Measurements from ENCODE around the gene PTPN9. TPM values are rescaled to one million over a fixed set of nuclear protein-coding genes. Genes with fewer than 3 reads are reported as not detected.

Gene PTPN9
- total and polyA plus RNA-seq, 2 of the 13 experiments (the other 11 are each of a cell fraction or from before 2014, with no cell fraction given): 16.6 to 19.9 TPM

GRCh38 chr15:75625542-75626347, 46.6 kb upstream of the PTPN9 start, which contains the start of gene SNUPN (continued):
- TF ChIP-seq ZNF362 (CRISPR knock-in tag; IDR thresholded peaks at IDR 0.05; ENCODE audit: borderline replicate concordance): no peak
- peak; percentile 42 for TF ChIP-seq MED8 (CRISPR knock-in tag; IDR thresholded peaks at IDR 0.05; ENCODE audit: insufficient replicate concordance)
- no peak for TF ChIP-seq ATF5 (CRISPR knock-in tag; IDR thresholded peaks at IDR 0.05; ENCODE audit: low read depth)
- no peak for TF ChIP-seq ZSCAN31 (CRISPR knock-in tag; IDR thresholded peaks at IDR 0.05; ENCODE audit: low read depth)
- peak; percentile 26; the same call in 1 of the 2 replicates for TF ChIP-seq NCOR1 (IDR thresholded peaks at IDR 0.05; ENCODE audit: borderline replicate concordance, low read length)
- no peak; the same call in 1 of the 2 replicates for TF ChIP-seq FOSL1 (CRISPR knock-in tag; IDR thresholded peaks at IDR 0.05; ENCODE audit: borderline replicate concordance)
- no peak for TF ChIP-seq ZNF296 (CRISPR knock-in tag; conservative IDR thresholded peaks at IDR 0.05)
- no peak for TF ChIP-seq ZNF414 (CRISPR knock-in tag; IDR thresholded peaks at IDR 0.05)
- TF ChIP-seq MAFF (IDR thresholded peaks at IDR 0.05; ENCODE audit: low read depth, low read length): no peak
- TF ChIP-seq XBP1 (CRISPR knock-in tag; IDR thresholded peaks at IDR 0.05): no peak
- peak; percentile 87; the same call in 1 of the 2 replicates for TF ChIP-seq SPEN (CRISPR knock-in tag; IDR thresholded peaks at IDR 0.05; ENCODE audit: low read depth)
- peak; percentile 65; the same call in 1 of the 2 replicates for TF ChIP-seq SNAI1 (CRISPR knock-in tag; IDR thresholded peaks at IDR 0.05; ENCODE audit: borderline replicate concordance)
- no peak for TF ChIP-seq NFRKB (IDR thresholded peaks at IDR 0.05)
- TF ChIP-seq DMAP1 (CRISPR knock-in tag; IDR thresholded peaks at IDR 0.05): peak; percentile 59; the same call in 1 of the 2 replicates
- TF ChIP-seq ZNF235 (CRISPR knock-in tag; IDR thresholded peaks at IDR 0.05; ENCODE audit: borderline replicate concordance): peak; percentile 64; the same call in 1 of the 2 replicates
- peak; percentile 57; the same call in 1 of the 2 replicates for TF ChIP-seq FOSL2 (CRISPR knock-in tag; IDR thresholded peaks at IDR 0.05)
- TF ChIP-seq TERF1 (CRISPR knock-in tag; IDR thresholded peaks at IDR 0.05): no peak
- peak; percentile 76 for TF ChIP-seq MIER3 (CRISPR knock-in tag; IDR thresholded peaks at IDR 0.05; ENCODE audit: borderline replicate concordance)
- TF ChIP-seq ZFP82 (CRISPR knock-in tag; IDR thresholded peaks at IDR 0.05; ENCODE audit: borderline replicate concordance): 0 out of 2 replicates have a peak, but pooled peaks have one; percentile 79
- TF ChIP-seq ZNF577 (CRISPR knock-in tag; IDR thresholded peaks at IDR 0.05; ENCODE audit: borderline replicate concordance, low read depth): no peak
- no peak for TF ChIP-seq ZNF513 (CRISPR knock-in tag; conservative IDR thresholded peaks at IDR 0.05)
- TF ChIP-seq ISL2 (CRISPR knock-in tag; IDR thresholded peaks at IDR 0.05): peak; percentile 66
- 0 out of 2 replicates have a peak, but pooled peaks have one; percentile 13 for TF ChIP-seq ZNF431 (CRISPR knock-in tag; IDR thresholded peaks at IDR 0.05; ENCODE audit: borderline replicate concordance, low read depth)

All from HepG2 (cell line).